Large intestine (tissue), 12 donors: ENCODE data around the gene SUN5. TPM values are rescaled to one million over a fixed set of nuclear protein-coding genes. Genes with fewer than 3 reads are reported as not detected.
"Not testable (repeated sequence)": the region's sequence is repeated elsewhere in the genome, so short reads cannot be mapped to it uniquely, and the experiment has no call there.

Experiments used
- DNase-seq, 2 donors: peaks; one replicate each; pipeline versions ENCODE4 v3.0.0 to v3.0.0-alpha.2; 2013
- H3K27ac ChIP-seq: one replicate; pipeline ENCODE4 v1.5.1; 2013; ENCODE audit warnings: low read length
- H3K27me3 ChIP-seq: 2 replicates; pipeline ENCODE4 v1.6.1; 2013; ENCODE audit warnings: low read length; ENCODE audit not compliant: control insufficient read depth, insufficient read depth
- H3K36me3 ChIP-seq: 2 replicates; pipeline ENCODE4 v1.6.1; 2013; ENCODE audit warnings: low read length; ENCODE audit not compliant: control insufficient read depth, insufficient read depth
- H3K4me1 ChIP-seq: one replicate; pipeline ENCODE4 v1.6.1; 2013; ENCODE audit warnings: low read length; ENCODE audit not compliant: control insufficient read depth, insufficient read depth
- H3K4me3 ChIP-seq: one replicate; pipeline ENCODE4 v1.5.1; 2013; ENCODE audit warnings: low read length
- H3K9me3 ChIP-seq: one replicate; pipeline ENCODE4 v1.6.1; 2013; ENCODE audit warnings: mild to moderate bottlenecking, low read depth, low read length, moderate library complexity; ENCODE audit not compliant: control insufficient read depth
- WGBS: methylation state at CpG from one replicate; pipeline ENCODE4 v1.1.5; 2013; ENCODE audit warnings: low lambda C conversion rate; ENCODE audit not compliant: insufficient coverage; 5-methylcytosine and 5-hydroxymethylcytosine counted together
- long read RNA-seq, 11 donors: transcript quantifications; one replicate each; lab custom pipeline, GENCODE V29; 2026
- polyA plus RNA-seq: library from polyadenylated mRNA; unstranded; fragments of 120-200 nt; gene quantifications from one replicate; pipeline ENCODE4 v1.2.1, GENCODE V29; 2013

Gene SUN5, protein sequence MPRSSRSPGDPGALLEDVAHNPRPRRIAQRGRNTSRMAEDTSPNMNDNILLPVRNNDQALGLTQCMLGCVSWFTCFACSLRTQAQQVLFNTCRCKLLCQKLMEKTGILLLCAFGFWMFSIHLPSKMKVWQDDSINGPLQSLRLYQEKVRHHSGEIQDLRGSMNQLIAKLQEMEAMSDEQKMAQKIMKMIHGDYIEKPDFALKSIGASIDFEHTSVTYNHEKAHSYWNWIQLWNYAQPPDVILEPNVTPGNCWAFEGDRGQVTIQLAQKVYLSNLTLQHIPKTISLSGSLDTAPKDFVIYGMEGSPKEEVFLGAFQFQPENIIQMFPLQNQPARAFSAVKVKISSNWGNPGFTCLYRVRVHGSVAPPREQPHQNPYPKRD
- polyA plus RNA-seq = not detected
- long read RNA-seq, donor 1 = 0 reads
- long read RNA-seq, donor 2 = 0 reads
- long read RNA-seq, donor 3 = 0 reads
- long read RNA-seq, donor 4 = 0 reads
- long read RNA-seq, donor 5 = 0 reads
- long read RNA-seq, donor 6 = 0 reads
- long read RNA-seq, donor 7 = 0 reads
- long read RNA-seq, donor 8 = 0 reads
- long read RNA-seq, donor 9 = 0 reads
- long read RNA-seq, donor 10 = 0 reads
- long read RNA-seq, donor 11 = 0 reads

DNA sequence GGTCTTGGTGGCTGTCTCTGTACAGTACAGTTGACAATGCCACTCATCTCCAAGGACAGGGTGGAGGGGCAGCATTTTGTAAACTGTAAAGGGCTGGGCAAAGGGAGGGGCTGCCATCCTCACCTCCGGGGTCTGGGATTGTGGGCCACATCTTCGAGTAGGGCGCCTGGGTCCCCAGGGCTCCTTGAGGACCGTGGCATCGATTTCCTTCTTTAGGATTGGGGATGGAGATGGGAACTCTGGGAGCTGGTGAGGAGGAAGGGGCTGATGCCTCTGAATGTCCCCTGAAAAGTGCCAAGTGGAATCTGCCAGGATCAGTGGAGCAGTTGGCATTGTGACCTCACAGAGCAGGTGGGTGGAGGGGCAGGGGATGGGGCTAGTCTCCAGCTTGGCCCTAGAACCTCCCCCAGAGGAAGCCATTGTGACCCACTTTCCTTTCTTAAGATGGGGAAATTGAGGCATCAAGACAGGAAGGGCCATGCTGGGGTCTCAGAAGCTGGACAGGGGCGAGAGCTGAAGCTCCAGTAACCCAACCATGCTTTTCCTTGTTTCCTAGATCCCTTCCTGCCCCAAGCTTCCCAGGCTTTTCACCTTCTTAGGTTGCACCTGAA is at the start of gene SUN5:
Gene SUN5, minus strand, starts transcription at position 293 of the 611 bp plus-strand sequence. Its CDS starts 93 bp downstream, at position 200.
- Histone ChIP-seq H3K9me3 (no peaks in the 10 kb centered on the region), H3K27ac (no peak within 1 kb of the TSS), H3K4me1 (no peaks in the 10 kb centered on the region), H3K27me3 (peaks cover 3% of the 10 kb centered on the region), H3K36me3 (no peaks in the 10 kb centered on the region), H3K4me3 (no peak within 1 kb of the TSS)
- WGBS = no CpG with 5 or more reads among the region's 6 CpGs
- DNase-seq = no peak

DNA sequence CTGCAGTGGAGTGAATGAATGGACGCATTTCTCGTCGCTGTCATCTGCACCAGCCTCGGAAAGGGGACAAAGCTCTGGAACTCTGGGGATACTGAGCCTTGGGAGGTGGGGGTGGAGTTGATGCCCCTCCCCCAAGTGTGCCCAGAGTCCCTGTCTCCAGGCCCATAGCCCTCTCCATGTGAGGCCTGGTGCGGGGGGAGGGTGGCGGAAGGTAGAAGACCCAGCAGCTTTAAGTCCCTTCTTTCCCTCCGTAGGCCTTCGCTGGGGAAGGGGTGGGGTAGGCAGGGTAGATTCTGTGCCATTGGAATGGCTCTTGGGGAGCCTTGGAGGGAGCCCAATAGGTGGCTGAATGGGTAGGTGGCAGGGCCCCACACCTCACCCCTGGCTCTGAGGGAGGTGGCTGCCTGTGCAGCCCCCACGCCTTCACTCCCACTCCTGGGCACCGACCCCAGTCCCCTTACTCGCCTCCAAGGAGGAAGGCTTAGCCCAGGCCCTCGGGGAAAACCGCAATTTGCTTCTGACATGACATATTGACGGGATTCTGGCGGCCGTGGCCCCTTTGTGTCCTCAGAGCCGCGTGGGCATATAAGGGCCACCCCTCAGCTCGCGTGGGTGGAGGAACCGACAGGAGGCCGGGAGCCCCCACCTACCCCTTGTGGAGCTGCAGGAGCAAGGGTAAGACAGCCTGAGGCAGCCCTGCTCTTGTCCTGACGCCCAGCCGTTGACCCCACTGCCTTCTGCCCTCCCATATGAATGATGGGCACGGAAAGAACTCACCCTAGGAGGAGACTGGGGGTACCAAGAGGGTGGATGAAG is 49.3 kb upstream of the SUN5 start, which contains the start of gene BPIFB3:
Gene BPIFB3, plus strand, starts transcription at position 613 of the 816 bp plus-strand sequence. CDS start 1,533 bp downstream, outside the sequence.
- 100% methylated on average over 1 of the region's 25 CpGs for WGBS
- DNase-seq = no peak
- Histone ChIP-seq H3K4me1 (no peaks in the 10 kb centered on the region), H3K36me3 (no peaks in the 10 kb centered on the region), H3K9me3 (no peaks in the 10 kb centered on the region), H3K27ac (no peak within 1 kb of the TSS), H3K4me3 (no peak within 1 kb of the TSS), H3K27me3 (no peaks in the 10 kb centered on the region)

DNA sequence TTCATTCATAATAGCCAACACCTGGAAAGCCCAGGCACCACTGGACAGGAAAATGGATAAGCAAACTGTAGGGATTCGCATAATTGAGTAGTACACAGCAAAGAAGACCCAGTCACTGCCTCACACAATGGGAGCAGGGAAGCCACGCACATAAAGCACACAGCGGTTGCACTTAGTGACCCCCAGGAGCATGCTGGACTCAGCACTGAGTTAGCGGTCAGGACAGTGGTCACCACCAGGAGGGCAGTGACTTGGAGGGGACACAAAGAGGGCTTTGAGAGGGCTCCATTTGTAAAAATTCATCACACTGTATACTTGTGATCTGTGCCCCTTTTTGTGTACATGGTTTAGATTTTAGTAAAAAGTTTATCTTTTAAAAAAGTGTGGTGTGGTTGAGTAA is 47.1 kb upstream of the SUN5 start:
- no peak overlapping the region for H3K27ac ChIP-seq
- no peak for DNase-seq
- WGBS = no CpG with 5 or more reads among the region's 4 CpGs
- no peak overlapping the region for H3K4me3 ChIP-seq
- no peaks in the 10 kb centered on the region for H3K36me3 ChIP-seq
- H3K27me3 ChIP-seq = no peaks in the 10 kb centered on the region
- no peaks in the 10 kb centered on the region for H3K4me1 ChIP-seq
- H3K9me3 ChIP-seq = no peaks in the 10 kb centered on the region

DNA sequence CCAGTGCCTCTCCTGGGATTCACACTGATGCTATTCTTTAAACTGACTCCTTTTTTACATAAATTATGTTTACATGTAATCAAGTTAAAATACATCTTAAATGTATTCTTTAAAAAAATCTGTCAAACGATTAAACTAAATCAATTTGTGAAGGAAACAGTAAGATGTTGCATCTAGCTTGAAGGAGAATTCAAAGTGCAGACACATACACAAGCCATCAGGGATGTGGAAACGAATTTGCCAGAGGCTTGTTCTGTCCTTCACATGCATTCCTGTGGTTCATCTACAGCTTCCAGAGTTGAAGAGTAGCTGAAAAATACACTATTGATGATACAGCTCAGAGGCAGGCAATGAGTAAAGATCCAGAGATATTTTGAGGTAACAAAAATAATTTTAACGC is 42.2 kb upstream of the SUN5 start:
- Histone ChIP-seq H3K27me3 (no peaks in the 10 kb centered on the region), H3K27ac (no peak overlapping the region), H3K36me3 (no peaks in the 10 kb centered on the region), H3K4me3 (no peak overlapping the region), H3K4me1 (no peaks in the 10 kb centered on the region), H3K9me3 (no peaks in the 10 kb centered on the region)
- DNase-seq = no peak
- WGBS = no CpG with 5 or more reads among the region's 3 CpGs

DNA sequence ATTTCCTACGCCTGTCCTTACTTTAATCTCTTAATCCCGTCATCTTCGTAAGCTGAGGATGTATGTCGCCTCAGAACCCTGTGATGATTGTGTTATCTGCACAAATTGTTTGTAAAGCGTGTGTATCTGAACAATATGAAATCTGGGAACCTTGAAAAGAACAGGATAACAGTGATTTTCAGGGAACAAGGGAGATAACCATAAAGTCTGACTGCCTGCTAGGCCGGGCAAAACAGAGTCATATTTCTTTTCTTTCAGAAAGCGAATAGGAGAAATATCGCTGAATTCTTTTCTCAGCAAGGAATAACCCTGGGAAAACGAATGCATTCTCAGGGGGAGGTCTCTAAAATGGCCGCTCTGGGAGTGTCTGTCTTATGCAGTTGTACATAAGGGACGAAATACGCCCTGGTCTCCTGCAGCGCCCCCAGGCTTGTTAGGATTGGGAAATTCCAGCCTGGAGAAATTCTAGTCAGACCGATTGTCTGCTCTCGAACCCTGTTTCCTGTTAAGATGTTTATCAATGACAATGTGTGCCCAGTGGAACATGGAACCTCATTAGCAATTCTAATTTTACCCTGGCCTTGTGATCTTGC is 41.0 kb upstream of the SUN5 start:
- 100% methylated on average over 2 of the region's 15 CpGs for WGBS
- not testable (repeated sequence) for H3K27me3 ChIP-seq, H3K4me1 ChIP-seq, H3K4me3 ChIP-seq, H3K36me3 ChIP-seq, H3K9me3 ChIP-seq, H3K27ac ChIP-seq, DNase-seq

DNA sequence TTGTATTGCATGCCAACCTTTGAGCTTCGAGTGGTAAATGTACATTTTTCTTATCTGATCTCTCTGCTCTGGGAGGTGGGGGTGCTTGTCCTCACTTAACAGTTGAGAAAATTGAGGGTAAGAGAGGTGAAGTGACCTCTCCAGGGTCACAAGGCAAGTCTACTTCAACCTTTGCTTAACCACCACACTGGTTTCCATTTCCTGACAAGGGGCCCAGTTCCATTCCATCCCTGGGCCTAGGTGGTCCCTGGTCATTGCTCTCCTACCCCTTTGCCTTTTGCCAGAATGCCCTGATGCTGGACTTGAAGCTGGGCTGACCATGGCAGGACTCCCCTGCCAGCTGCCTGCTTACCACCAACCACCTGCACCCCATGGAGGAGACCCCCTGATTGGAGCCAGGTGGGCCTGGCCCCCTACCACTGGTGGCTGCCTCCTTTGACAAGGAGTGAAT is 39.5 kb upstream of the SUN5 start:
- no peak for DNase-seq
- H3K4me3 ChIP-seq = no peak overlapping the region
- WGBS = no CpG with 5 or more reads among the region's 1 CpG
- no peak overlapping the region for H3K27ac ChIP-seq
- no peaks in the 10 kb centered on the region for H3K27me3 ChIP-seq
- H3K36me3 ChIP-seq = no peaks in the 10 kb centered on the region
- no peaks in the 10 kb centered on the region for H3K9me3 ChIP-seq
- H3K4me1 ChIP-seq = no peaks in the 10 kb centered on the region

DNA sequence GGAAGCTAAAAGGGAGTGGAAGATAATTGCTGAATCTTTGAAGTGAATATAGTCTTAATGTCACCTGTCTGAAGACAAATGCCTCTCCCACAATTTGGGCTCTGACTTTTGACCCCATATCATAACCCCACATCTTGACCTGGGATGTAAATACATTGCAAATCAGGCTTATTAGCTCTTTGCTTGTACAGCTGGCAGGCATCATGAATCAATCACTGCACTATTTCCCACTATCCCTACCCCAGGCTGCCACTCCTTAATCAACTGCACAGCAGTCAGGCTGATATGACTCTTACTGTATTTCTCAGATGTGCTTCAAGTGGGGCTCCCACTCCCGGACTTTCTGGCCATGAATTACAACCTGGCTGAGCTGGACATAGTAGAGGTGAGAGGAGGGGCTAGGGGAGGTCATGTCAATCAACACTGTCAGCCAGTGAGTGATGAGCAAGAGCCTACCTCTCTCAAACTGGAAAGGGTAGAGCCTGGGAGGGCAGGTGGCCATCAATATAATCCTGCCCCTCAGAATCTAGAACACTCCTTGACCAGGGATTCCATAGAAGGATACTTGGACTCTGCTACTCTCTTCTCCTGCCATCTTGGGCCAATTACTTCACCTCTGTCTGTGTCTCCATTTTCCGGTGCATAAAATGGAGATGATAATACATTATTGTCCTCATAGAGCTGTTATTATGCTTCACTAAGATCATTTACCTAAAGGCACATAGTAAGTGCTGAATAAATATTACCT is 38.9 kb upstream of the SUN5 start:
- Histone ChIP-seq H3K27ac (no peak overlapping the region), H3K27me3 (no peaks in the 10 kb centered on the region), H3K9me3 (no peaks in the 10 kb centered on the region), H3K36me3 (no peaks in the 10 kb centered on the region), H3K4me3 (no peak overlapping the region), H3K4me1 (no peaks in the 10 kb centered on the region)
- no CpG with 5 or more reads among the region's 2 CpGs for whole genome bisulfite sequencing
- no peak for DNase-seq

DNA sequence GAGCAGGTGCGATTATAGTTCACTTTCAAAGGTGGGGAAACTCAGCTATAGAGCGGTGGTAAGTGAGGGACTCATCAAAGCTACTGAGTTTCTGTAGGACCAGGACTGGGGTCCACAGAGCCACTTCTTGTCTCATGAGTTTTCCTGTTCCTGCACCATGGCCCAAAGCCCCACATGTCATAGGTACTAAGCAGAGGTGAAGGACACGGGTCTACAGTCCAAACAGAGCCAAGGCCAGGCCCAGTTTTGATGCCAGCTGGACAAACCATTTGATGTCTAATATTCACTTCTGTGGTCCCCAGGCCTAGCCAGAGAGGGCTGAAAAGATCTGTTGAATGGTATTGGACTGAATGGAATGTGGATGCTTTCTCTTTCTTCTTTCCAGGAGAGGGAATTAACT is 38.2 kb upstream of the SUN5 start:
- Histone ChIP-seq H3K4me1 (no peaks in the 10 kb centered on the region), H3K36me3 (no peaks in the 10 kb centered on the region), H3K4me3 (no peak overlapping the region), H3K27ac (no peak overlapping the region), H3K27me3 (no peaks in the 10 kb centered on the region), H3K9me3 (no peaks in the 10 kb centered on the region)
- WGBS = no CpG with 5 or more reads among the region's 3 CpGs
- no peak for DNase-seq

DNA sequence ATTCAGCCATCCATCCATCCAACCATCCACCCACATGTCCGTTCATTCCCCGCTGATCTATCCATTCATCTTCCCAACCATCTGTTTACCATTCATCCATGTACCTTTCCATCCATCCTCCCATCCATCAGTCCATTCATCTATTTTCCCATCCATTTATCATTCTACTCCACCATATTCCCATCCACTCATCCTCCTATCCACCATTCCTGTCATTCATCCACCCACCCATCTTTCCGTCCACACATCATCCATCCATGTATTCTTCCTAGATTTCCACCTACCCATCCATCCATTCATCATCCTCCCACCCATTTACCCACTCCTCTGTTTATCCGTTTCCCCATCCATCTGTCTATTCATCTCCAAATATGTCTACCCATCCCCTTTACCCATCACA is 34.0 kb upstream of the SUN5 start:
- WGBS = 100% methylated on average over 3 of the region's 4 CpGs
- Histone ChIP-seq H3K36me3 (no peaks in the 10 kb centered on the region), H3K27me3 (no peaks in the 10 kb centered on the region), H3K4me3 (no peak overlapping the region), H3K4me1 (no peaks in the 10 kb centered on the region), H3K9me3 (no peaks in the 10 kb centered on the region), H3K27ac (no peak overlapping the region)
- DNase-seq = no peak
